GM21737 (cell line): Measurements from ENCODE around the gene SHBG.
"Not testable (repeated sequence)": the region's sequence is repeated elsewhere in the genome, so short reads cannot be mapped to it uniquely, and the experiment has no call there.

Experiments
- ATAC-seq: cut with Tn5 transposase; IDR thresholded peaks from one replicate; pipeline ENCODE4 v1.9.1; 2021; ENCODE audit warnings: mild to moderate bottlenecking, moderate library complexity; ENCODE audit not compliant: unreplicated experiment

SHBG gene

DNA sequence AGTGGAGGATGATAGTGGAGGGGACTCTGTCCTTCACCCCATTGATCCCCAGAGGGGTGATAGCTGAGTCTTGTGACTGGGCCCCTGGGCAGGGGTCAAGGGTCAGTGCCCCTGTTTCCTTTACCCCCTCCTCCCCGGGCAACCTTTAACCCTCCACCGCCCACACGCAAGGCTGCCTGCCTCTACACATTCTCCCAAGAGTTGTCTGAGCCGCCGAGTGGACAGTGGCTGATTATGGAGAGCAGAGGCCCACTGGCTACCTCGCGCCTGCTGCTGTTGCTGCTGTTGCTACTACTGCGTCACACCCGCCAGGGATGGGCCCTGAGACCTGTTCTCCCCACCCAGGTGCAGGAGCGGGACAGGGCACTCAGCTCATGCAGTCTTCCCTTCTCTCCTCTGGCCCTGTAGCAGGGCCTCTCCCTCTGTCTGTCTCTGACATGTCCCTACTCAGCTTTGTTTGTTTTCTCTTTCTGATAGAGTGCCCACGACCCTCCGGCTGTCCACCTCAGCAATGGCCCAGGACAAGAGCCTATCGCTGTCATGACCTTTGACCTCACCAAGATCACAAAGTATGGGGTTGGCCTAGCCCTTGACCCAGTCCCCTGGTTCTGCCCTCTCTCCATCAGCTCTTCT is at the start of gene SHBG:
Gene SHBG, plus strand, starts transcription at position 197 of the 633 bp plus-strand sequence. Its CDS starts 38 bp downstream, at position 235.
- no peak for ATAC-seq

DNA sequence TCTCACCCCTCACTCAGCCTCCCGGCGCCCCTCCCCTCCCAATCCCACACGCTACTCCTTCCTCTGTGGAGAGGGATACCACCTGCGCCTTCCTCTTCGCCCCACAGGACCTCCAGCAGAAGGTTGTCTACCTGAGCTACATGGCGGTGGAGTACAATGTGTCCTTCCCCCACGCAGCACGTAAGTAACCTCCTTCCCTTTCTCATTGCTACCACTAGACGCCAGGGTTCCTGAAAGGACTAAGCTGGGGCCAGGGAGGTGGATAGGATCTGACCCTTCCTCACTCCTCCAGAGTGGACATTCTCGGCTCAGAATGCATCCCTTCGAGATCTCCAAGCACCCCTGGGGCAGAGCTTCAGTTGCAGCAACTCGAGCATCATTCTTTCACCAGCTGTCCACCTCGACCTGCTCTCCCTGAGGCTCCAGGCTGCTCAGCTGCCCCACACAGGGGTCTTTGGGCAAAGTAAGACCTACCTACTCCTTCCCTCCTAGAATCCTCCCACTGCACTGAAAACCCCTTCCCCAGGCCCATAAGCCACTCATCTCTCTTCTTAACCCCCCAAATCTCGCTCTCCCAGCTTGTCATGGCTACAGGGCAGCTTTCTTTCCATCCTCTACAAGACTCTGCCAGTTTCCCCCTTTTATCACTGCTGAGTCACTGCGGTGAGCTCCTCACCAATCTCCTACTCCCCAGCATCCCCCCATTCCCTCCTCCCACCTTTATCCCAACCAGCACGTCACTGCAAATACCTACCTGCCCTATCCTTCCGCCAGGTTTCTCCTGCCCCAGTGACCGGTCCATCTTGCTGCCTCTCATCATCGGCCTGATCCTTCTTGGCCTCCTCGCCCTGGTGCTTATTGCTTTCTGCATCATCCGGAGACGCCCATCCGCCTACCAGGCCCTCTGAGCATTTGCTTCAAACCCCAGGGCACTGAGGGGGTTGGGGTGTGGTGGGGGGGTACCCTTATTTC is 49.0 kb upstream of the SHBG start:
- ATAC-seq = no peak

- ATAC-seq = no peak
These were observed 47.3 kb upstream of the SHBG start for GRCh38 chr17:7582396-7583252.

DNA sequence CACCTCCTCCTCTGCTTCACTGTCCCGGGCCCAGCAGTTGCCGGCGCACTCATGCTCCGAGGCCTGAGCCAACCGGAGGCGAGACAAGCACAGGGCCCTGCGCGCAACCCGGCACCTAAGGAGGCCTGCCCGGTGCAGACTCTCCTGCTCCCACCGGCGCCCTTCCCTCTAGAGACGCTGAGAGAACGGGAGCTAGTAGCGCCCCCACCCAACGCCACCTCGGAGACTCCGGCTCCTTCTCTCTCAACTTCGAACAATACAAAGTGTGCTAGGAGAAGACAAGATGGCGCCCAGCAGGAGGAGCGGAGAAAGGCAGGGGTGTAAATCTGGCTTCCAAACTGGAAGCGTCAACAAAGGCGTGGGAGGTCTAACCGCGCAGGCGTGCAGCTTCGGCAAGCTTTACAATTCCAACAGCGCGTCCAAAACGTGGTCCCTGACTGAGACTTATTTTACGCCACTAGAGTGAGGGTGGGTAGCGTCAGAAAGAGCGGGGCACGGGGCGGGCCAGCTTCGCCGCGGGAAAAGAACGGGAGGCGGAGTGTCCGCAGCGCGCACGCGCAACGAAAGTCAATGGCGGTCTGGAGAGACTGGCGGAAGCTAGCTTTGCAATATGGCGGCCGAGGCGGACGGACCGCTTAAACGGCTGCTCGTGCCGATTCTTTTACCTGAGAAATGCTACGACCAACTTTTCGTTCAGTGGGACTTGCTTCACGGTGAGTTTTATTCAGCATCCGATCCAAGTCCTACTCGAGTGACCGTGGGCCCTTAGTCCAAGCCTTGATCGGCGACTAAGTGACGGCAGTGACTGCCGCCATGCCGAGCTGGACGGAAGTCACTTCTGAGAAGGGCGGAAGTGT is 46.5 kb upstream of the SHBG start, which contains the start of gene MPDU1:
Gene MPDU1, plus strand, starts transcription at position 600 of the 857 bp plus-strand sequence. Its CDS starts 11 bp downstream, at position 611.
- ATAC-seq = peak; percentile 50

- no peak for ATAC-seq
These were observed 43.1 kb upstream of the SHBG start for GRCh38 chr17:7586673-7587419.

DNA sequence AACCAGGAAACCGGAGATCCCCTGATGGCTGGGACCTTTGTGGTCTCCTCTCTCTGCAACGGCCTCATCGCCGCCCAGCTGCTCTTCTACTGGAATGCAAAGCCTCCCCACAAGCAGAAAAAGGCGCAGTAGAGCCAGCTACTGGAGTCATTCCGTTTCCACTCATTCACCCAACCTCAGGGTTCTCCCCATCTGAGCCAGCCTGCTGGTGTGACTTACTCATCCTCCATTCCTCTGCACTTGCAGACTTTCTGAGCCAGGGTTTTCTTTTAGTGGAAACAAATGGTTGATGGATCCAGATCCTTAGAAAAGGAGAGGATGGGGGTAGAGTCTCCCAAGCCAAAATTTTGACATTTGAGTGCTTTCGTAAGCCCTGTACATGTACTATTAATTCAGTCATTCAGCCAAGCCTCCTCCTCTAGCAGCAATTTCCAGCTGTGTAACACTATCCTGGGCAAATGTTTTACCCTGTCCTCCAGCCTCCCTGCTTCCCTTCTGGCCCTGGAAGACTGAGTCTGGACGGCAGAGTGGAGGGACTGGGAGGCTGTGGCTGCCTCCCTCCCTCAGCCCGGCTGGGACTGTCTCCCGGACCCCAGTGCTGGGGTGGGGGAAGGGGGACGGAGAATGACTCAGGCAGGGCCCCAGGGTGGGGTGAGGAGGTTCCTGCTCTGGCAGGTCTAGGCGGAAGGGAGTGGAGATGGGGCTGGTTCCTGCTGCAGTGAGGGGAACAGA is 42.3 kb upstream of the SHBG start:
- no peak for ATAC-seq

GRCh38 chr17:7588553-7589203 is 41.3 kb upstream of the SHBG start:
- no peak for ATAC-seq

GRCh38 chr17:7589204-7589868 is 40.6 kb upstream of the SHBG start:
- ATAC-seq = no peak

- no peak for ATAC-seq
These were observed 39.8 kb upstream of the SHBG start, which contains the start of gene SOX15 for GRCh38 chr17:7589891-7590691. TSS of gene SOX15 (minus strand) at chr17:7590094. CDS start at chr17:7589676, 418 bp downstream.

DNA sequence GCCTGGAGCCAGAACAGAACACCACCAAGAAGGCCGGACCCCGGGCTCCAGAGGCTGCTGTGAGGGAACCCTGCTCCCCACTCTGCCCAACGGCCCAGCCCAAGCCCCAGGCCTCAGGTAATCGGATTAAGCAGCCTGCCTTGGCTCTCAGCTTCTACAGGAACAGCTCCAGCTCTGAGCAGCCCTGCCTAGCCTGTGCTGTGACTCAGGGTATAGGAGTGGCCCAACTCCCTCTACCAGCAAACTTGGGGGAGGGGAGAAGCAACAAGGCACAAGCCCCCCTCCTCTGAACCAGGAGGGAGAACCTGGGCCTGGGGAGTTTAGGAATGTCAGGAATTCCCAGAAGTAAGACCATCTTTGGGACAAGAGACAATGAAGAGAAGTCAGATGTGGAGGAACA is 39.2 kb upstream of the SHBG start:
- no peak for ATAC-seq

DNA sequence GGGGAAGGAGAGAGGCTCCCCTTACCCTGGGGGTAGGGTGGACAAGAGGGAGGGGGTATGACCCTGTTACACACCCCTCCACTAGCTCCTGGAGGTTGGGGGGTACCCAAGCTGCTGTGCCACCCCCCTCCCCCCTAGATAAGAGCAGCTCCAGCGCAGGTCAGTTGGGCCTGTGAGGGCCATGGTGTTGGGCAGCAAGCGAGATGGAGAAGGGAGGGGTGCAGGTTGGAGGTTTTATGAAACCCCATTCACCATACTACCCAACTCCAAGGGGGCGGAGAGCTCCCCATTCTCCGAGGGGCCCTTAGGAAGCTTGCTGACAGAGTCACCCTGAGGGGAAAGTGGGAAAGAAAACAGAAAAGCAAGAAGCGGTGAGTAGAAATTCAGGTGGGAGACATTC is 38.3 kb upstream of the SHBG start:
- ATAC-seq = no peak

DNA sequence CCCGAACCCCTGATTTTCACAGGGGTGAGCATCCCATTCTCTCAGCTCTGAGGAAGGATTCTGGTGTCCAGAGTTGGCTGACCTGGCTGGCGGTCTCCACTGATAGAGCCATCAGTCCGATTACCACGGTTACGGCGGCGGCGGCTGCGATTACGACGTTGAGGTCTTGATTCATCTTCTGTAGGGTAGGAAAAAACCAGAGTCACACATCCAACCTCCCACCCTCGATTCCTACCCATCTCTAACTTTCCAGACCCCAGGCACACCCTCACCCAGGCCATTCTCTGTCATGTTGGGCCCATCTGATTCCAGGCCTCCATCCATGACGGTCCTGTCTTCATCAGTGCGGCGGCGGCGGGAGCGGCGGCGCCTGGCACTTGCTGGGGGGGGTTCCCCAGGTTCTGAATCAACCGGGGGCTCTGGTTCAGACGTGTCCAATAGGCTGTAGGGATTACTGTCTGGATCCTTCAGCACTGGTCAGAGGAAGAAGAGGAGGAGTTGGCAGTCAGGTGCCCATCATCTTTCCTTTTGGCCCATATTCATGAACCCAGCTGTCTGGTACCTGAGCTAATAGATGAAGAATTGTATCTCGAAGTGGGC is 37.4 kb upstream of the SHBG start:
- no peak for ATAC-seq

- ATAC-seq = no peak
These were observed 36.6 kb upstream of the SHBG start for GRCh38 chr17:7593296-7593695.

DNA sequence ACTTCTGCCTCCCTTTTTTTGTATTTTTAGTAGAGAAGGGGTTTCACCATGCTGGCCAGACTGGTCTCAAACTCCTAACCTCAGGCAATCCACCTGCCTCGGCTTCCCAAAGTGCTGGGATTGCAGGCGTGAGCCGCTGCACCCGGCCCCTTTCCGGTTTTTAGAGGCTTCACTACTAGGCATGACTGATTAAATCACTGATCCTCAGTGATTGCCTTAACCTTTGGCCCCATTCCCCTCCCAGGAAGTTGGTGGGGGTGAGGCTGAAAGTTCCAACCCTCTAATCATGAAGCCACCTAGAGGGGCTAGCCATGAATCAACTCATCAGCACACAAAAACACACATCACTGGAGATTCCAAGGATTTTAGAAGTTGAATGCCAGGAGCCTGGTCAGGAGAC is 32.4 kb upstream of the SHBG start:
- ATAC-seq = not testable (repeated sequence)

GRCh38 chr17:7606280-7606679 is 23.7 kb upstream of the SHBG start:
- no peak for ATAC-seq

GRCh38 chr17:7610641-7611040 is 19.3 kb upstream of the SHBG start:
- ATAC-seq = no peak
